ENCODE measurements around the gene MPZL2.

DNA sequence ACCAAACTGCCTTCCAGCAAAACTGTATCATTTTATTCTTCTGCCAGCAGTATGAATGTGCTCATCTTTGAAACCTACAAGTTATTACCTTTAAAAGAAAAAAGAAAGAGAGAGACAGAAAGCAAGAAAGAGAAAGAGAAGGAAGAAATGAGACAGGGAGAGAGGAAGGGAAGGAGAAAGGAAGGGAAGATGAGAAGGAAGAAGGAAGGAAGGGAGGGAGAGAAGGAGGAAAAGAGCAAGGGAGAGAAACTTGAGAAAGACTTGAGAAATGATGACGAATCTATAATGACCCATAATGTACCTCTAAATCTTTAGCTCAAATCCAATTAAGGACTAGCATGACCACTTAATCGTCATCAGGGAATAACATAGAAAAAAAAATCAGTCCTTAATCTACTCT is 27.9 kb downstream of the MPZL2 start:
- no peak for TF ChIP-seq POLR2A (IDR thresholded peaks at IDR 0.05; ENCODE audit: low read depth)
- no peak for TF ChIP-seq CTCF (IDR thresholded peaks at IDR 0.05)
